Thyroid gland (tissue), 4 donors: ENCODE data around the gene TSPAN4. TPM values are rescaled to one million over a fixed set of nuclear protein-coding genes. Genes with fewer than 3 reads are reported as not detected.

Experiments
- DNase-seq, 2 donors: peaks; one replicate each; pipeline ENCODE4 v3.0.0-alpha.2; 2019
- H3K27ac ChIP-seq, 3 donors: fragments of 200-600 bp; sonication (generic); 1 replicate in 2 of 3; 2 replicates in 1 of 3; pipeline ENCODE4 v1.5.1; 2016 to 2019; ENCODE audit warnings: mild to moderate bottlenecking in 1 of 3, moderate library complexity in 1 of 3
- H3K27me3 ChIP-seq: fragments of 200-600 bp; sonication (generic); one replicate; pipeline ENCODE4 v1.5.1; 2019
- H3K36me3 ChIP-seq, 2 donors: fragments of 200-600 bp; sonication (generic); one replicate each; pipeline ENCODE4 v1.5.1; 2016 to 2019
- H3K4me1 ChIP-seq, 2 donors: fragments of 200-600 bp; sonication (generic); one replicate each; pipeline ENCODE4 v1.5.1; 2017 to 2019
- H3K4me3 ChIP-seq, 3 donors: fragments of 200-600 bp; sonication (generic); replicated peaks in 1 of 3; 1 replicate in 2 of 3; 2 replicates in 1 of 3; pipeline ENCODE4 v1.5.1; 2016; ENCODE audit warnings: mild to moderate bottlenecking in 1 of 3
- H3K9me3 ChIP-seq: fragments of 200-600 bp; sonication (generic); one replicate; pipeline ENCODE4 v1.5.1; 2017
- POLR2A ChIP-seq, 2 donors: fragments of 450-650 bp; IDR thresholded peaks; one replicate each; pipeline ENCODE4 v1.6.1; 2017; ENCODE audit warnings: antibody characterized with exemption in 2 of 2, mild to moderate bottlenecking in 2 of 2, moderate library complexity in 1 of 2
- WGBS, 2 donors: methylation state at CpG; one replicate each; pipeline ENCODE4 v1.1.5; 2017; 5-methylcytosine and 5-hydroxymethylcytosine counted together
- intact Hi-C: fragments of 100-400 bp; cut with DNase I; formaldehyde crosslinking; loops from one replicate; pipeline ENCODE4 v1.15.1; 2023
- total RNA-seq, 4 donors: library from RNA; depleted of rRNA; stranded (reverse); fragments of >200 nt; gene quantifications; one replicate each; pipeline ENCODE4 v1.2.3, GENCODE V29; 2016
- TF ChIP-seq, protein P1 (sequence below), 6 experiments: fragments of 200-600 bp in 3 of 6; fragments of 450-650 bp in 3 of 6; sonication (generic) in 3 of 6; IDR thresholded peaks; one replicate each; pipeline ENCODE4 v1.5.1; 2016 to 2019; ENCODE audit warnings: antibody characterized with exemption in 6 of 6, mild to moderate bottlenecking in 2 of 6, inconsistent platforms in 1 of 6, moderate library complexity in 1 of 6

TSPAN4 gene
- total RNA-seq, 4 donors from 2014 or later = 86.1 to 127 (median 107) TPM

- TF ChIP-seq, protein P1, sequence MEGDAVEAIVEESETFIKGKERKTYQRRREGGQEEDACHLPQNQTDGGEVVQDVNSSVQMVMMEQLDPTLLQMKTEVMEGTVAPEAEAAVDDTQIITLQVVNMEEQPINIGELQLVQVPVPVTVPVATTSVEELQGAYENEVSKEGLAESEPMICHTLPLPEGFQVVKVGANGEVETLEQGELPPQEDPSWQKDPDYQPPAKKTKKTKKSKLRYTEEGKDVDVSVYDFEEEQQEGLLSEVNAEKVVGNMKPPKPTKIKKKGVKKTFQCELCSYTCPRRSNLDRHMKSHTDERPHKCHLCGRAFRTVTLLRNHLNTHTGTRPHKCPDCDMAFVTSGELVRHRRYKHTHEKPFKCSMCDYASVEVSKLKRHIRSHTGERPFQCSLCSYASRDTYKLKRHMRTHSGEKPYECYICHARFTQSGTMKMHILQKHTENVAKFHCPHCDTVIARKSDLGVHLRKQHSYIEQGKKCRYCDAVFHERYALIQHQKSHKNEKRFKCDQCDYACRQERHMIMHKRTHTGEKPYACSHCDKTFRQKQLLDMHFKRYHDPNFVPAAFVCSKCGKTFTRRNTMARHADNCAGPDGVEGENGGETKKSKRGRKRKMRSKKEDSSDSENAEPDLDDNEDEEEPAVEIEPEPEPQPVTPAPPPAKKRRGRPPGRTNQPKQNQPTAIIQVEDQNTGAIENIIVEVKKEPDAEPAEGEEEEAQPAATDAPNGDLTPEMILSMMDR (IDR thresholded peaks at IDR 0.05) = no peak
- TF ChIP-seq POLR2A (IDR thresholded peaks at IDR 0.05) = no peak
- peaks cover 19% of the 10 kb centered on the region in 2 donors for H3K36me3 ChIP-seq
- H3K9me3 ChIP-seq = no peaks in the 10 kb centered on the region
- 0 to 5% methylated on average over 12 to 18 of the region's 53 CpGs for WGBS, 2 donors
- intact Hi-C loops = no loop called here
- peaks cover 39 to 41% of the 10 kb centered on the region in 2 donors for H3K4me1 ChIP-seq
- peak overlapping the region; percentile 54 to 97 (median 96) for H3K4me3 ChIP-seq
- H3K27me3 ChIP-seq = no peaks in the 10 kb centered on the region
- peak in 1 of 2 donors; percentile 40 for DNase-seq
- peak overlapping the region; percentile 91 to 99 (median 99) for H3K27ac ChIP-seq
Observed at GRCh38 chr11:843086-843734, 558 bp downstream of the TSPAN4 start.

- WGBS, 2 donors = 3% methylated on average over 12 of the region's 25 CpGs; no CpG with 5 or more reads in 1 of the 2 donors
- no peaks in the 10 kb centered on the region for H3K9me3 ChIP-seq
- H3K4me3 ChIP-seq = peak overlapping the region; percentile 54 to 97 (median 96)
- peak; percentile 49 to 61 for TF ChIP-seq POLR2A (IDR thresholded peaks at IDR 0.05)
- TF ChIP-seq, protein P1 (IDR thresholded peaks at IDR 0.05) = peak in 2 of 6 experiments; percentile 11 to 14
- H3K4me1 ChIP-seq = peaks cover 47 to 49% of the 10 kb centered on the region in 2 donors
- intact Hi-C loops = no loop called here
- DNase-seq = peak; percentile 96 to 98
- H3K27ac ChIP-seq = peak overlapping the region; percentile 91 to 99 (median 99)
- peaks cover 10 to 12% of the 10 kb centered on the region in 2 donors for H3K36me3 ChIP-seq
- no peaks in the 10 kb centered on the region for H3K27me3 ChIP-seq
Observed at GRCh38 chr11:843818-844692, 1.4 kb downstream of the TSPAN4 start.

- no peaks in the 10 kb centered on the region for H3K9me3 ChIP-seq
- H3K4me3 ChIP-seq = peak overlapping the region in 1 of 3 donors; percentile 97
- DNase-seq = peak; percentile 96 to 97
- peaks cover 1 to 2% of the 10 kb centered on the region in 2 donors for H3K36me3 ChIP-seq
- peak overlapping the region; percentile 91 to 99 (median 99) for H3K27ac ChIP-seq
- intact Hi-C loops = loop anchor here (5.0 kb wide), 1 partner anchor 207 kb away; no protein-coding TSS in a partner anchor
- WGBS, 2 donors = 14 to 23% methylated on average over 14 to 21 of the region's 31 CpGs
- no peaks in the 10 kb centered on the region for H3K27me3 ChIP-seq
- TF ChIP-seq, protein P1 (IDR thresholded peaks at IDR 0.05) = peak in 1 of 6 experiments; percentile 1
- TF ChIP-seq POLR2A (IDR thresholded peaks at IDR 0.05) = peak in 1 of 2 donors; percentile 49
- peaks cover 52 to 55% of the 10 kb centered on the region in 2 donors for H3K4me1 ChIP-seq
Observed at GRCh38 chr11:844693-845644, 2.3 kb downstream of the TSPAN4 start.

DNA sequence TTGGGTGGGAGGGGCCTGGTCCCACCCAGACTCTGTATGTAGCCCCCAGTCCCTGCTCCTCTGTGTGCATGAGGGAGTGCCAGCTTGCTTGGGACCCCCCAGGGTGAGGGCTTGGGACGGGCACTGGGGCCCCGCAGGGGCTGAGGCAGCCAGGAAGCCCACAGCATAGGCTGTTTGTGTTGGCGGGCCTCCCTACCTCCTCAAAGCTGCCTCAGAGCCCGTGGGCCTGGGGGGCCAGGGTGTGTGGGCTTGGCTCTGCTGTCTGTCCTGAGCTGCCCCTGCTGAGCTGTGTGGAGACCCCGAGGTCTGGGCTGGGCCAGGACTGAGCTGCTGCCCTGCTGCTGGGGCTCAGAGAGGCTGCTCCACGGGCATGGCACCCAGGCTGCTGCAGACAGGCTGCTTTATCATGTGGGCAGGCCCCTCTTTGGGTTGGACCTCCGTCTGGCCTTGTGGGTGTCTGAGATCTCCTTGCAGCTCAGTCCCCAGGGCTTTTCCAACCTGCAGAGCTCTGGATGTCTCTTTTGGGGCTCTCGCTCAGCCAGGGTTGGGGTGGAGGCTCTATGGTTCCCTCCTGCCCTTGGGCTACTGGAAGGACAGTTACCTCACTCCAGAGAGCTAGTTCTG is 3.3 kb downstream of the TSPAN4 start:
- 44 to 52% methylated on average over 6 to 7 of the region's 8 CpGs for WGBS, 2 donors
- H3K27me3 ChIP-seq = no peaks in the 10 kb centered on the region
- peak overlapping the region; percentile 91 to 99 (median 99) for H3K27ac ChIP-seq
- no peaks in the 10 kb centered on the region for H3K36me3 ChIP-seq
- DNase-seq = no peak
- no peaks in the 10 kb centered on the region for H3K9me3 ChIP-seq
- no peak for TF ChIP-seq POLR2A (IDR thresholded peaks at IDR 0.05)
- TF ChIP-seq, protein P1 (IDR thresholded peaks at IDR 0.05) = no peak
- peaks cover 53 to 58% of the 10 kb centered on the region in 2 donors for H3K4me1 ChIP-seq
- intact Hi-C loops = loop anchor here (5.0 kb wide), 1 partner anchor 206 kb away; no protein-coding TSS in a partner anchor
- H3K4me3 ChIP-seq = no peak overlapping the region
